Measurements from ENCODE around the gene ARL8B.

The ARL8B gene

GRCh38 chr3:5184499-5184898, 62.4 kb downstream of the ARL8B start:
- Histone ChIP-seq H3K36me3 (ENCODE audit: control insufficient read depth in 2 of 2, insufficient read depth in 2 of 2, low read length in 2 of 2) (peaks cover 8 to 11% of the 10 kb centered on the region in 2 donors), H3K9ac (ENCODE audit: low read depth in 1 of 2, low read length in 2 of 2) (no peak overlapping the region), H3K9me3 (ENCODE audit: control insufficient read depth in 2 of 2, low read length in 2 of 2) (no peaks in the 10 kb centered on the region), H3K4me3 (ENCODE audit: low read length in 2 of 2) (no peak overlapping the region), H3K4me1 (ENCODE audit: control insufficient read depth in 2 of 2, insufficient read depth in 2 of 2, low read length in 2 of 2) (peaks cover 8 to 16% of the 10 kb centered on the region in 2 donors), H3K27ac (ENCODE audit: low read depth in 2 of 2, low read length in 2 of 2) (no peak overlapping the region), H3K27me3 (ENCODE audit: control insufficient read depth in 2 of 2, insufficient read depth in 2 of 2, low read length in 2 of 2) (no peaks in the 10 kb centered on the region)

GRCh38 chr3:5185093-5185673, 63.1 kb downstream of the ARL8B start:
- no peaks in the 10 kb centered on the region for H3K27me3 ChIP-seq (ENCODE audit: control insufficient read depth in 2 of 2, insufficient read depth in 2 of 2, low read length in 2 of 2)
- H3K9me3 ChIP-seq (ENCODE audit: control insufficient read depth in 2 of 2, low read length in 2 of 2), result no peaks in the 10 kb centered on the region
- H3K4me1 ChIP-seq (ENCODE audit: control insufficient read depth in 2 of 2, insufficient read depth in 2 of 2, low read length in 2 of 2), result peaks cover 8 to 16% of the 10 kb centered on the region in 2 donors
- H3K4me3 ChIP-seq (ENCODE audit: low read length in 2 of 2), result no peak overlapping the region
- peaks cover 8 to 11% of the 10 kb centered on the region in 2 donors for H3K36me3 ChIP-seq (ENCODE audit: control insufficient read depth in 2 of 2, insufficient read depth in 2 of 2, low read length in 2 of 2)
- no peak overlapping the region for H3K27ac ChIP-seq (ENCODE audit: low read depth in 2 of 2, low read length in 2 of 2)
- H3K9ac ChIP-seq (ENCODE audit: low read depth in 1 of 2, low read length in 2 of 2), result no peak overlapping the region

- peak overlapping the region; percentile 78 to 89 for H3K4me3 ChIP-seq (ENCODE audit: low read length in 2 of 2)
Observed at GRCh38 chr3:5186089-5186857, 64.2 kb downstream of the ARL8B start.

GRCh38 chr3:5186858-5187155, 64.7 kb downstream of the ARL8B start:
- peak overlapping the region; percentile 78 to 89 for H3K4me3 ChIP-seq (ENCODE audit: low read length in 2 of 2)
- H3K27me3 ChIP-seq (ENCODE audit: control insufficient read depth in 2 of 2, insufficient read depth in 2 of 2, low read length in 2 of 2), result no peaks in the 10 kb centered on the region
- peaks cover 8 to 16% of the 10 kb centered on the region in 2 donors for H3K4me1 ChIP-seq (ENCODE audit: control insufficient read depth in 2 of 2, insufficient read depth in 2 of 2, low read length in 2 of 2)
- H3K9ac ChIP-seq (ENCODE audit: low read depth in 1 of 2, low read length in 2 of 2), result peak overlapping the region; percentile 71 to 85
- H3K36me3 ChIP-seq (ENCODE audit: control insufficient read depth in 2 of 2, insufficient read depth in 2 of 2, low read length in 2 of 2), result peaks cover under 1 to 4% of the 10 kb centered on the region in 2 donors
- H3K9me3 ChIP-seq (ENCODE audit: control insufficient read depth in 2 of 2, low read length in 2 of 2), result no peaks in the 10 kb centered on the region
- H3K27ac ChIP-seq (ENCODE audit: low read depth in 2 of 2, low read length in 2 of 2), result peak overlapping the region; percentile 56 to 63

More at GRCh38 chr3:5186089-5186857, 64.2 kb downstream of the ARL8B start:
- Histone ChIP-seq H3K36me3 (ENCODE audit: control insufficient read depth in 2 of 2, insufficient read depth in 2 of 2, low read length in 2 of 2) (peaks cover 6 to 9% of the 10 kb centered on the region in 2 donors), H3K9me3 (ENCODE audit: control insufficient read depth in 2 of 2, low read length in 2 of 2) (no peaks in the 10 kb centered on the region), H3K27me3 (ENCODE audit: control insufficient read depth in 2 of 2, insufficient read depth in 2 of 2, low read length in 2 of 2) (no peaks in the 10 kb centered on the region), H3K9ac (ENCODE audit: low read depth in 1 of 2, low read length in 2 of 2) (peak overlapping the region; percentile 5 to 85), H3K4me1 (ENCODE audit: control insufficient read depth in 2 of 2, insufficient read depth in 2 of 2, low read length in 2 of 2) (peaks cover 8 to 16% of the 10 kb centered on the region in 2 donors), H3K27ac (ENCODE audit: low read depth in 2 of 2, low read length in 2 of 2) (peak overlapping the region; percentile 34 to 56)

GRCh38 chr3:5187156-5187919, 65.2 kb downstream of the ARL8B start, which contains the start of gene EDEM1:
TSS of gene EDEM1 (plus strand) at chr3:5187707. CDS start at chr3:5187806, 99 bp downstream.
- Histone ChIP-seq H3K4me1 (ENCODE audit: control insufficient read depth in 2 of 2, insufficient read depth in 2 of 2, low read length in 2 of 2) (peaks cover 8 to 16% of the 10 kb centered on the region in 2 donors), H3K9me3 (ENCODE audit: control insufficient read depth in 2 of 2, low read length in 2 of 2) (no peaks in the 10 kb centered on the region), H3K9ac (ENCODE audit: low read depth in 1 of 2, low read length in 2 of 2) (peak within 1 kb of the TSS; percentile 85 to 97), H3K36me3 (ENCODE audit: control insufficient read depth in 2 of 2, insufficient read depth in 2 of 2, low read length in 2 of 2) (peaks cover 0 to under 1% of the 10 kb centered on the region in 2 donors), H3K27ac (ENCODE audit: low read depth in 2 of 2, low read length in 2 of 2) (peak within 1 kb of the TSS; percentile 89 to 97), H3K4me3 (ENCODE audit: low read length in 2 of 2) (peak within 1 kb of the TSS; percentile 78 to 90), H3K27me3 (ENCODE audit: control insufficient read depth in 2 of 2, insufficient read depth in 2 of 2, low read length in 2 of 2) (no peaks in the 10 kb centered on the region)

GRCh38 chr3:5187920-5188418, 65.9 kb downstream of the ARL8B start:
- peaks cover 8 to 16% of the 10 kb centered on the region in 2 donors for H3K4me1 ChIP-seq (ENCODE audit: control insufficient read depth in 2 of 2, insufficient read depth in 2 of 2, low read length in 2 of 2)
- no peaks in the 10 kb centered on the region for H3K9me3 ChIP-seq (ENCODE audit: control insufficient read depth in 2 of 2, low read length in 2 of 2)
- no peaks in the 10 kb centered on the region for H3K36me3 ChIP-seq (ENCODE audit: control insufficient read depth in 2 of 2, insufficient read depth in 2 of 2, low read length in 2 of 2)
- peak overlapping the region; percentile 89 to 97 for H3K27ac ChIP-seq (ENCODE audit: low read depth in 2 of 2, low read length in 2 of 2)
- H3K27me3 ChIP-seq (ENCODE audit: control insufficient read depth in 2 of 2, insufficient read depth in 2 of 2, low read length in 2 of 2), result no peaks in the 10 kb centered on the region
- H3K9ac ChIP-seq (ENCODE audit: low read depth in 1 of 2, low read length in 2 of 2), result peak overlapping the region; percentile 85 to 97
- H3K4me3 ChIP-seq (ENCODE audit: low read length in 2 of 2), result peak overlapping the region; percentile 68 to 90

GRCh38 chr3:5188419-5189221, 66.5 kb downstream of the ARL8B start:
- Histone ChIP-seq H3K9me3 (ENCODE audit: control insufficient read depth in 2 of 2, low read length in 2 of 2) (no peaks in the 10 kb centered on the region), H3K9ac (ENCODE audit: low read depth in 1 of 2, low read length in 2 of 2) (peak overlapping the region; percentile 85 to 97), H3K36me3 (ENCODE audit: control insufficient read depth in 2 of 2, insufficient read depth in 2 of 2, low read length in 2 of 2) (no peaks in the 10 kb centered on the region), H3K4me3 (ENCODE audit: low read length in 2 of 2) (peak overlapping the region; percentile 68 to 90), H3K4me1 (ENCODE audit: control insufficient read depth in 2 of 2, insufficient read depth in 2 of 2, low read length in 2 of 2) (peaks cover 8 to 18% of the 10 kb centered on the region in 2 donors), H3K27ac (ENCODE audit: low read depth in 2 of 2, low read length in 2 of 2) (peak overlapping the region; percentile 89 to 97), H3K27me3 (ENCODE audit: control insufficient read depth in 2 of 2, insufficient read depth in 2 of 2, low read length in 2 of 2) (no peaks in the 10 kb centered on the region)

- Histone ChIP-seq H3K36me3 (ENCODE audit: control insufficient read depth in 2 of 2, insufficient read depth in 2 of 2, low read length in 2 of 2) (peaks cover 4 to 5% of the 10 kb centered on the region in 2 donors), H3K4me3 (ENCODE audit: low read length in 2 of 2) (peak overlapping the region; percentile 10 to 59), H3K9me3 (ENCODE audit: control insufficient read depth in 2 of 2, low read length in 2 of 2) (no peaks in the 10 kb centered on the region), H3K9ac (ENCODE audit: low read depth in 1 of 2, low read length in 2 of 2) (peak overlapping the region in 1 of 2 donors; percentile 2), H3K27ac (ENCODE audit: low read depth in 2 of 2, low read length in 2 of 2) (peak overlapping the region in 1 of 2 donors; percentile 20), H3K27me3 (ENCODE audit: control insufficient read depth in 2 of 2, insufficient read depth in 2 of 2, low read length in 2 of 2) (no peaks in the 10 kb centered on the region), H3K4me1 (ENCODE audit: control insufficient read depth in 2 of 2, insufficient read depth in 2 of 2, low read length in 2 of 2) (peaks cover 8 to 17% of the 10 kb centered on the region in 2 donors)
Observed at GRCh38 chr3:5190147-5190791, 68.2 kb downstream of the ARL8B start.
